ENCODE results near the gene NF1.

The NF1 gene

DNA sequence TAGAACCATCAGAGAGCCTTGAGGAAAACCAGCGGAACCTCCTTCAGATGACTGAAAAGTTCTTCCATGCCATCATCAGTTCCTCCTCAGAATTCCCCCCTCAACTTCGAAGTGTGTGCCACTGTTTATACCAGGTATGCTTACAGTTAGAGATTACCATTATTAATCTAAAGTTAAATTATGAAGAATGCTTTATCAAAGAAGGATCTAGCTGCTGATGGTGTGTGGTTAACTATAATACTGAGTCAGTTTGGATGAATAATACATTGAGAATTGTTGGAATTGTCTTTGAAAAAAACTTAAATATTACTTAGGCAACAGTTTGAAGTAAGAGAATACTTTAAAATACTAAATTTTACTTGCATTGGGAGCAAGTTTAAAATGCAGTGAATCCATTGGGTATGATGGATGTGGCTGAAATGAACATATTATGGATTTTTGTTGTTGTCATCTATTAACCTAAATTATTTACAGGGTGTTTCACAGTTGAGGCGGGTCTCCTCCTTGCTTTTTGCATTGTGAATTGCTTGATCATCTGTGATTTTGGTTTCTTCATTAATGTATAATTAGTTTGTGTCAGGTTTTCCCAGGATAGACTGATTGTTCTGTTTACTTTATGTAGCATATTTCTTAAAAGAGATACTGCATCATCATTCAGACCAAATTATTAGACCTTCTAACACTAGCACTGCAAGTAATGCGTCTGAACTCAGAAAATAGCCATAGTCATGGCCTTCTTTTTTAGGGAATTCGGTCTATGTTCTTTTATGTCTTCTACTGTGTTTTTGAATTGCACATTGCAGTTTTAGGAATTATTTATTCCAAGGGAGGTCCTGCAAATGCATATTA, 154.4 kb downstream of the NF1 start:
- no peak overlapping the region for H3K4me3 ChIP-seq (replicated peaks in 1 of 2; ENCODE audit: low read depth in 2 of 2, low read length in 2 of 2)
- DNase-seq (ENCODE audit: low read depth in 2 of 2): peak; percentile 37 to 81
- TF ChIP-seq, protein P1, sequence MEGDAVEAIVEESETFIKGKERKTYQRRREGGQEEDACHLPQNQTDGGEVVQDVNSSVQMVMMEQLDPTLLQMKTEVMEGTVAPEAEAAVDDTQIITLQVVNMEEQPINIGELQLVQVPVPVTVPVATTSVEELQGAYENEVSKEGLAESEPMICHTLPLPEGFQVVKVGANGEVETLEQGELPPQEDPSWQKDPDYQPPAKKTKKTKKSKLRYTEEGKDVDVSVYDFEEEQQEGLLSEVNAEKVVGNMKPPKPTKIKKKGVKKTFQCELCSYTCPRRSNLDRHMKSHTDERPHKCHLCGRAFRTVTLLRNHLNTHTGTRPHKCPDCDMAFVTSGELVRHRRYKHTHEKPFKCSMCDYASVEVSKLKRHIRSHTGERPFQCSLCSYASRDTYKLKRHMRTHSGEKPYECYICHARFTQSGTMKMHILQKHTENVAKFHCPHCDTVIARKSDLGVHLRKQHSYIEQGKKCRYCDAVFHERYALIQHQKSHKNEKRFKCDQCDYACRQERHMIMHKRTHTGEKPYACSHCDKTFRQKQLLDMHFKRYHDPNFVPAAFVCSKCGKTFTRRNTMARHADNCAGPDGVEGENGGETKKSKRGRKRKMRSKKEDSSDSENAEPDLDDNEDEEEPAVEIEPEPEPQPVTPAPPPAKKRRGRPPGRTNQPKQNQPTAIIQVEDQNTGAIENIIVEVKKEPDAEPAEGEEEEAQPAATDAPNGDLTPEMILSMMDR (IDR thresholded peaks at IDR 0.05; ENCODE audit: low read depth, low read length): no peak

DNA sequence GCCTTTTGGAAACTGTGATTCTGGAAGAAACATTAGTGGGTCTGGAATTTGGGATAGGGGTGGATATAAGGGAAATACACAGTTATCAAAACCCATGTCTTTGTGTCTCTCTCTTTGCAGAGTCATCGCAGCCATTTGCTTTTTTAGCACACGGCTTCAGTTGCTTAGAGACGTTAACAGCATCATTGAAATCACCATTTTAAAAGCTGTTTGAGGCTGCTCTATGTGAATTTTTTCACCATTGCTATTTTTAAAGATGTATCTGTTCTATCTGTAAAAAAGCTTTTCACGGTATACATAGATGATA, 155.0 kb downstream of the NF1 start:
- no peak for DNase-seq (ENCODE audit: low read depth in 2 of 2)
- TF ChIP-seq, protein P1 (IDR thresholded peaks at IDR 0.05; ENCODE audit: low read depth, low read length): no peak

DNA sequence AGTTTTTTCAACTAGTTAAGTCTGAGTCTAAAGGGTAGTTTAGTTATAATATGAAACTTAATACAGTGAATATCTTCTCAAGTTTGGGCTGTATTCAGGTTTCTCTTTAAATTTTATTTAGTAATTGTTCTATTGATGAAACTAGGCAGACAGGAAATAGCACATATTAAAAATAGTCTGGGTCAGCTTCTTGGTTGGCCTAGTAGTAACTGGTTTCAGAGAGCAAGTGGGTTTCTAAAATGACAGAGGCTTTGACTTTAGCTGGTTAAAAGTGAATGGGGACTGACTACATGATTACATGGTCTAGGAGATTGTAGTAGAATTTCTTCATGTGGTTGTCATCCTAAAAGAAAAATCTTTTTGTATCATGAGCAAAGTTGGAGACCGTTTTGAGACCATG, 155.5 kb downstream of the NF1 start:
- no peak overlapping the region for H3K4me3 ChIP-seq (replicated peaks in 1 of 2; ENCODE audit: low read depth in 2 of 2, low read length in 2 of 2)
- TF ChIP-seq, protein P1 (IDR thresholded peaks at IDR 0.05; ENCODE audit: low read depth, low read length): no peak
- DNase-seq (ENCODE audit: low read depth in 2 of 2): no peak

More for the DNA sequence above, 155.0 kb downstream of the NF1 start:
- H3K4me3 ChIP-seq (replicated peaks in 1 of 2; ENCODE audit: low read depth in 2 of 2, low read length in 2 of 2): no peak overlapping the region

DNA sequence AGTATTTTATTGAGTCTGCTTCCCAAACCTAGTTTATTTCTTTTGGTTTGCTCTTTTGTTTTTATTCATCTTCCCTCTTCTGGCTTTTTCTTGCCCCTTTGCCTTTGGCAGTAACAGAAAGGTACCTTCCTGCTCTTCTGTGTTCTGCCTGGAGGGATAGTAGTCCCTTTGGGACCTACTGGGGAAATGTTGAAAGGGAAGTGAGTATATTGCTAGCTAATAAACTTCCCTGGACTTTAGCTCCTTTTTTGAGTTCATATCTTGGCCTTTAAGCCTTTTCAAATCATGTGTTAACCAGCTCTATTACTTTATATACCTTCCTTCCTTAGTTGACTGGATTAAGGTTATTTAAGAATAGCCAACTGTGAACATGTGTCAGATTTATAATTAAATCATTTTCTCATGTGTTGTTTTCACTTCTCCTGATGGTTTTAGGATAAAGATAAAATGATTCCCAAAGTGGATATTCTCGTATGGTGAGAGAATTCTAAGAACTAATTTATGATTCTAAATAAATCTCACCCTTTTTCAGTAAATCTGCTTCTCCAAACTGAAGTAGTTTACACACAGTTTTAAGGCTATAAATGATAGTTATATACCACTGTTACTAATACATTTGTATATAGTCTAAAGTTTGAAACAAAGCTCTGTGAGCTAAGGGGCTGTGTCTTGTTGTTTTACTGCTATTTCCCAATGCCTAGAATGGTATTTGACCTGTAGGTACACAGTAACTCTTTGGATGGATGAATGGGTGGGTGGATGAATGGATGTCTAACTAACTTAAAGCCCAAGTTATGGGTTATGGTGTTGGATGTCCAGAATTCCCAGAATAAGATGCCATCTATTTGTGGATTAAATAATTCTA, 156.6 kb downstream of the NF1 start:
- DNase-seq (ENCODE audit: low read depth in 2 of 2): peak in 1 of 2 donors; percentile 54
- TF ChIP-seq, protein P1 (IDR thresholded peaks at IDR 0.05; ENCODE audit: low read depth, low read length): no peak
- H3K4me3 ChIP-seq (replicated peaks in 1 of 2; ENCODE audit: low read depth in 2 of 2, low read length in 2 of 2): no peak overlapping the region

DNA sequence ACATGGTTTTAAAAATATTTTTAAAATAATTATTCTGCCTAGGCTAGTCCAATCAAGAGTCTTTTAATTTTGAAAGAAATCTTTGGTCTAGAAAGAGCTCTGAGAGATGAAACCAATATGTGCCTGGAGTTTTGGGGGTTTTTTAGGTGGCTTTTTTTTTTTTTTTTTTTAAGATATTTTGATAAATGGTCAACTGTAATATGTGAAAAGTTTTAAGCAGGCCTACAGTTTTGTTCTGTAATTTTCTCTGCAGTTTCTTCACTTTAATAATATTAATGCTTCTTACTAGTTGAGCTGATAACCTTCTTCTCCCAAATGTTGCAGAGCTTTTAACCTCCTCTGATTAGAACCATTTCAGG, 157.2 kb downstream of the NF1 start:
- no peak overlapping the region for H3K4me3 ChIP-seq (replicated peaks in 1 of 2; ENCODE audit: low read depth in 2 of 2, low read length in 2 of 2)
- TF ChIP-seq, protein P1 (IDR thresholded peaks at IDR 0.05; ENCODE audit: low read depth, low read length): no peak
- no peak for DNase-seq (ENCODE audit: low read depth in 2 of 2)

DNA sequence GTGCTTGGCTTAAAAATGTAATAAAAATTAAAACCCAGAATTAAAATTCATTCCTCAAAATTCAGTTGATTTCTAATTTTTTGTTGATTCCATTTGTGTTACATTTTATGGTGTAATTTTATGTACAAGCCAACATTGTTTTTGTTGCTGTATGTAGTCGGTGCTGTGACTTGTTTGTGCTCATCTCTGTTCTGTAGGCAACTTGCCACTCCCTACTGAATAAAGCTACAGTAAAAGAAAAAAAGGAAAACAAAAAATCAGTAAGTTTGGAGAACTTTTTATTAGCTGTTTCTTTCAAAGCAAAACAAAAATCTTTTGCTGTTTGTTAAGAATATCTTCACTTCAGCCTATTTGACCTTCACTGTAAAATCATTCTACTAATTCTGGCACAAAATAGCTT, 158.0 kb downstream of the NF1 start:
- H3K4me3 ChIP-seq (replicated peaks in 1 of 2; ENCODE audit: low read depth in 2 of 2, low read length in 2 of 2): no peak overlapping the region
- TF ChIP-seq, protein P1 (IDR thresholded peaks at IDR 0.05; ENCODE audit: low read depth, low read length): no peak
- no peak for DNase-seq (ENCODE audit: low read depth in 2 of 2)

All from cardiac fibroblast (primary cell).